AG10803 (cell line): ENCODE data around the gene FKBP8.

Experiments
- DNase-seq: peaks from one replicate; pipeline ENCODE4 v3.0.0; 2010; ENCODE audit warnings: low read depth
- H3K4me3 ChIP-seq: 2 replicates; pipeline ENCODE4 v1.5.1; 2011; ENCODE audit warnings: mild to moderate bottlenecking, low read length, control low read depth
- CTCF ChIP-seq: conservative IDR thresholded peaks from 2 replicates; pipeline ENCODE4 v1.5.1; 2011; ENCODE audit warnings: mild to moderate bottlenecking, low read length, control low read depth, inconsistent platforms

FKBP8 gene

GRCh38 chr19:18519962-18520847 is 23.2 kb downstream of the FKBP8 start:
- peak overlapping the region; percentile 98 for H3K4me3 ChIP-seq
- TF ChIP-seq CTCF, result peak; percentile 65
- DNase-seq, result peak; percentile 80

- DNase-seq, result no peak
- no peak overlapping the region for H3K4me3 ChIP-seq
- no peak for TF ChIP-seq CTCF
Measured at GRCh38 chr19:18518639-18519038, 24.7 kb downstream of the FKBP8 start.

GRCh38 chr19:18517606-18518005 is 25.8 kb downstream of the FKBP8 start:
- no peak for TF ChIP-seq CTCF
- DNase-seq, result no peak
- no peak overlapping the region for H3K4me3 ChIP-seq

- no peak for TF ChIP-seq CTCF
- no peak overlapping the region for H3K4me3 ChIP-seq
- no peak for DNase-seq
Measured at GRCh38 chr19:18515959-18516358, 27.4 kb downstream of the FKBP8 start.

GRCh38 chr19:18514800-18515682 is 28.3 kb downstream of the FKBP8 start:
- no peak overlapping the region for H3K4me3 ChIP-seq
- DNase-seq, result peak; percentile 31
- no peak for TF ChIP-seq CTCF

GRCh38 chr19:18513868-18514267 is 29.5 kb downstream of the FKBP8 start:
- TF ChIP-seq CTCF, result no peak
- H3K4me3 ChIP-seq, result no peak overlapping the region
- peak; percentile 46 for DNase-seq
